Suppressor macrophage treated with lipopolysaccharide for 4 hours (primary cell): ENCODE data around the gene CCDC181.

ENCODE experiments used
- DNase-seq: peaks from one replicate; pipeline ENCODE4 v3.0.0-alpha.2; 2020

CCDC181 gene

DNA sequence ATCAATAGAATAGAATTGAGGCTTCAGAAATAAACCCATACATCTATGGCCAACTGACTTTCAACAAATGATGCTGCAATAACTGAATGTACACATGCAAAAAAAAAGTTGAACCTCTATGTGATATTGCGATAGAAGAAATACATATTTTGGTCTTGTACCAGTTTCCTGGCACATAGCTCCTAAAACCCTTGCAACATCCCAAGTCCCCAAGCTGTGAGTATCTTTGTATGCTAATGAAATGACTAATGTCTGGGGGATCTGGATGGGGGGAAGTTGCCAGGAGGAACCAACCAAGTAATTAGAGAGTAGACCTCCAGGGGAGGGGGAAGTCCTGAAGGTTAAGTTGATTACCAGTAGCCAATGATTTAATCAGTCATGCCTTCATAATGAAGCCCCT lies 34.9 kb downstream of the CCDC181 start:
- DNase-seq, result peak; percentile 24

DNA sequence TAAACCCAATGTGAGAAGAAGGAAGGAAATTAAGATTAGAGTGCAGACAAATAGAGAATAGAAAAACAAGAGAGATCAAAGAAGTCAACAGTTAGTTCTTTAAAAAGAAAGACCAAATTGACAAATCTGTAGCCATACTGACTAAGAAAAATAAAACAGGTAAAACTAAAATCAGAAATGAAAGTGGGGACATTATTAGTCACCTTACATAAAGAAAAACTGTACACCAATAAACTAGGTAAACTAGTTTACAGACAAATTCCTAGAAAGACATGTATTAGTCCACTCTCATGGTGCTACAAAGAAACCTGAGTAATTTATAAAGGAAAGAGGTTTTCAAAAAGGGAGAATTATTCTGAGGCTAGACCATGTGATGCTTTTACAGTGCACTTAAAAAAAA lies 37.0 kb downstream of the CCDC181 start:
- no peak for DNase-seq

DNA sequence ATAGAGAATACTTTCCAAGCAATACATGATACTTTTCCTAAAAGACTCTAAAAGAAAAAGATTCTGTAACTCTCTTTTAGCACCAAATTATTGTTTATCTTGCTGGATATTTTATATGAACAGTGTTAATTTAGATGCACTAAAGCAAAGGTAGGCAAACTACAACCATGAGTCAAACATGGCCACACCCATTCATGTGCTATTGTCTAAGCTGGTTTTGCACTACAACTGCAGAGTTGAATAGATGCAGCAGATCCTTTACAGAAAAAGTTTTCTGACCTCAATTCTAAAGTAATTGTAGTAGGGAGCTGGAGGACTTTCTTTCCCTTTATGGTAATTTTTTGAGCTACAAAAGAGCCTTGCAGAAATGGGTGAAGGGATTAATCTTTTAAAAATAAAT lies 39.9 kb downstream of the CCDC181 start:
- no peak for DNase-seq

DNA sequence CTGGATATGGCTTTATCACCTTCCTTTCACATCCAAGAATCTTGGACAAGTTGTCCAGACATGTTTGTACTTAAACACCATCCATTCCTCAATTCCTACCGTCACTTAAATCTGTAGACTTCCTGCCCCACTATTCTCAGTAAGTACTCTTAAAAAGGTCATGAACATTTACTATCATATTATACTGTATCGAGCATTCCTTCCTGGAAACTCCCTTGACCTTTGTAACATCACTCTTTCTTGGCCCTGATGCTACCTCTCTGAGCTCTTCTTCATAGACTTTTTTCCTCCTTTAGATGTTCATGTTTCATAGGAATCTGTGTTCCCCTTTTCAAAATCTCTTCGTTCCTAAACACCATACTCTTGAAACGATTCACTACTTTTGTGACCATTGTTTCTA lies 43.8 kb downstream of the CCDC181 start:
- no peak for DNase-seq

DNA sequence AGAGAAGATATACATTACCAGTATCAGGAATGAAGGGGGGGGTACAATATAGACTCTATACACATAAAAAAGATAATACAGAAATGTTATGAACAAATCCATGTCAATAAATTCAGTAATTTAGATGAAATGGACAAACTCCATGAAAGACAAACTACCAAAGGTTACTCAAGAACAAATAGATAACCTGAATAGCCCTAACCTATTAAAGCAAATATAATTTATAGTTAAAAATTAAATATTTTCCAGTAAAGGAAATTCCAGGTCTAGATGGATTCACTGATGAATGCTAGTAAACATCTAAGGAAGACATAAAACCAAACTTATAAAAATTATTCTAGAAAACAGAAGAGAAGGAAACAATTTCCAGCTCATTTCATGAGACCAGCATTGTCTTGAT lies 46.1 kb downstream of the CCDC181 start:
- DNase-seq, result no peak

DNA sequence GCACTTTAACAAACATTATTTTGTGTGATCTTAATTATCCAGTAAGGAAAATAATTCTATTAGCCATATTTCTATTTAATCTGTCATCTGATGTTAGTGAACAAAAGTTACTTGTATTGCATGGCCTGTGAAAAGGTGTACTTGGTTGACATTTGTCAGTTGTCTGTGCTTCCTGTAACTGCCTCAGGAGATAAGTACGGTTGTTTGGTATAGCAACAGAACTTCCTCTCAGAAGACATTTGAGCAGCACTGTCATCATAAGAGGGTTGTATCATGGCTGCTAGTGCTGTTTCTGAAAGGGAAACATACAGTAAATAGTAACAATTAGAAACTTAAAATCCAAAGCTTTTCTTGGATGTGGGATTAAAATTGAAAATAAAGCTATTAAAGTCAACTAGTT lies 55.9 kb downstream of the CCDC181 start:
- peak; percentile 52 for DNase-seq

DNA sequence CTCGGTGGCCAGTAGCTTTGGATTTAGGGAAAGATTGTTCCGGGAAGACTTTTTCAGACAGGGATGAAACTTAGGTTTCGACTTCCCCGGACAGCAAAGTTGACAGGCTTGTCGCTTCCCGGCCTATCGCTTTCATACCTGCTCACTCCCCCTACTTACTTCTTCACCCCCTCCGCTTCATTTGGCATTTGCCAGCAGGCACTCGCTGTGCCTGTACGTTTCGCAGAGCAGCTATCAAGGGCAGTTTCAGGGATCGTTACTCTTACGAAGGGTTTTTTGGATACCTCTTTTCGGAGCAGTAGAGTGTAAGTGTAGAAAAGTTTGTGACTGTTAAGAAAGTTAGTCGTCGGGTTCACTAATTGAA lies 58.9 kb downstream of the CCDC181 start:
- peak; percentile 60 for DNase-seq

DNA sequence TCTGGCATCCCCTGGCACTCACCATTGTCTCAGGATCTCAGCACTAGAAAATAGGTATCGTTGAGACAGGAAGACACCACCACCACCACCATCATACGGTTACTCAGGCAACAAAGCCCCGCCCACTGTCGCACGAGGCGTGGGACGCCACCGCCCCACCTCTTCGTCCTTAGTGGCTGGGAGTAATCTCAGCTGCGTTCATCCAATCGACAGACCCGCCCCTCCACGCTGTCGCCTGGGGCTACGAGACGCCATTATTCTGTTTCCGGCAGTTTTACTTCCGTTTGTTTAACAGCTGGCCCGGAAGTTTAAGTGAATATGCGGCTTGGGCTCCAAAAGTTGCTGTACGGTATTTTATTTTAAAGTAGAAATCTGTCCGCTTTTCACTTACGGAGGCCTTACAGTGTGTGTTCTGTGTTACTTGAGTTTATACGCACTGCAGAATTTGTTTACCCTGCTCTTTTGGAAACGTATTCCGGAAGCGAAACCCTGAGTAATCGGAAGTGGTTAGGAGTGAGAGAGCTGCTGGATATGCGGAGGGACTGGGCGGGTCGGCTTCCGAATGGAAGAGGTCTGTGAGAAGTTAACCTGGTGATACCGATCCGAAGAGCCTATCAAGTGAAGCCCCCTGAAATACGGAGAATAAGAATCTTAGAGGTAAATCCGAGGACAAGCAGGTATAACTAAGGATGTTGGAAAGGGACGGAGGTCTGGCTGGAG lies 59.4 kb downstream of the CCDC181 start, which contains the start of the genes BLZF1 and NME7:
Gene BLZF1 (plus strand): TSS at position 510 of the 720 bp plus-strand sequence. CDS start 1,328 bp downstream, outside the sequence.
Gene NME7 (minus strand): TSS at position 112 of the 720 bp plus-strand sequence. CDS start 87 bp downstream, at position 25.
- peak; percentile 97 for DNase-seq

DNA sequence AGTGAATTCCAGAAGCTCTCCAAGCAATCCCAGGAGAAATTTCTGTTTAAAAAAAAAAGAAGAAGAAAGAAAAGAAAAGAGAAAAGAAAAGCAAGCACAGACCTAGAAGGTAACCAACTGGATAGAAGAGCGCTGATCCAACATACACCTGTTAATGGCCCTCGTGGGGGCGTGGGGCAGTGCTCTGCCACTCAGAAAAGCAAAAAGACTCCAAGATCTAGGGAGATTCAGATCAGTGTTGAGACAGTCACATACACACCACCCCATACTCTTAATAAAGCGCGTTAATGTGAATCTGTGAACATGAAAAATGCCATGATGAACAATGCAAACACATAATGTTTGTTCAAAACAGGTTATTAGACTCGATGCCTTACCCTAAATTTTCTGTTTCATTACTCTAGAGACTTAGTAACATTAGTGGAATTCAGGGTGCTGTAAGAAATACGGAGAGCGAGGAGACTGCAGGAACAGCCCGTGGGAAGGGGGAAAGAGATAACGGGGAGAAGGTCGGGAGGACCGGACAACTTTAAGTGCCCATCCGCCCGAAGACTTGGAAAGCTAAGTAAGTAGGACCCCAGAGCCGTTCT lies 60.1 kb downstream of the CCDC181 start:
- DNase-seq, result no peak

DNA sequence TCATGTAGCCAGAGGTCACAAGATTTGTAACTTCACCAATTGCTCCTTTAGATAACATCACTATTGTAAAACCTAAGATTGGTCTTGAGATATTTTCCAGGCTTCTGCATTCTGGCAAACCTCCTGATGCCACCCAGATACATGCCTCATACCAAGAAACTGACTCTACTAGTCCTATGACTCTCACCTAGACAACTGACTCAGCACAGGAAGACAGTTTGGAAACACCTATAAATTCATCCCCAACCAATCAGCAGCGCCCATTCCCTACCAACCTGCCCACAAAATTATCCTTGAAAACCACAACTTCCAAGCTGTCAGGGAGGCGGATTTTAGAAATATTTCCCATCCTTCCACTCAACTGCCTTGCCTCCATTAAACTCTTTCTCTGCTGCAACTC lies 62.3 kb downstream of the CCDC181 start:
- DNase-seq, result no peak

DNA sequence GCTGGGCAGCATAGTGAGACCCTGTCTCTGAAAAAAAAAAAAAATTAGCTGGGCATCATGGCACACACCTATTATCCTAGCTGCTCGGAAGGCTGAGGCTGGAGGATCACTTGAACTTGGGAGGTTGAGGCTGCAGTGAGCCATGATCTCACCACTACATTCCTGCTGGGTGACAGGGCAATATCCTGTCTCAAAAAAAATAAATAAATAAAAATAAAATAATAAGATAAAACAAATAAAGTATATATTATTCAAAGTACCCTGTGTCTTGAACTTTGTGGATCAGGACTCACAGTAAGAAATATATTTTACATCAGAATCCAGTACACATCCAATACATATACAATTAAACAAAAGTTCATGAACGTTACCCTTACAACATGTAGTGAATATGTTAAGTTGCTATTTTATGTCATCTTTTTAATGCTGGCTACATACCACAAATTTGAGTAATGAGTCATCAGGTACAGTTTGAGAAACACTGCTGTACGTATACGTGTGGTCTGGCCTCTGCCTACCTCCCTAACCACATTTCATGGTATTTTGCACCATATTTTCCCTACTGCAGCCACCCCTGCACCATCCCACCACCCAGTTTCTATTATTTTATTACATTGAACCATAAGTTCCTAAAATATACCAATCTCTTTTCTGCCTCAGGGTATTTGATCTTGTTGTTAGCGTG lies 64.1 kb downstream of the CCDC181 start:
- no peak for DNase-seq

DNA sequence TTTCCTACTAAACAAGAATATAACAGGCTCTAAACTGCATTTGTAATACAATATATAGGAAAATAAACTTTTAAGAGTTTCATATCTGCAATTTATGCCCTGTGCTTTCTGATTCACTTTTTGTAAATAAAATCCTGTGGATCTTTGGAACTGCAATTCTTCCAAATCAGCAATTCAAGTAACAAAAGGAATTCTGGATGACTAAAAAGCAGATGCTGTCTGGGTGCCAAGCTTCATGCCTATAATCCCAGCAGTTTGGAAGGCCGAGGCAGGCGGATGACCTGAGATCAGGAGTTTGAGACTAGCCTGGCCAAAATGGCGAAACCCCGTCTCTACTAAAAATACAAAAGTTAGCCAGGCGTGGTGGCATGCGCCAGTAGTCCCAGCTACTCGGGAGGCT lies 66.0 kb downstream of the CCDC181 start:
- no peak for DNase-seq

DNA sequence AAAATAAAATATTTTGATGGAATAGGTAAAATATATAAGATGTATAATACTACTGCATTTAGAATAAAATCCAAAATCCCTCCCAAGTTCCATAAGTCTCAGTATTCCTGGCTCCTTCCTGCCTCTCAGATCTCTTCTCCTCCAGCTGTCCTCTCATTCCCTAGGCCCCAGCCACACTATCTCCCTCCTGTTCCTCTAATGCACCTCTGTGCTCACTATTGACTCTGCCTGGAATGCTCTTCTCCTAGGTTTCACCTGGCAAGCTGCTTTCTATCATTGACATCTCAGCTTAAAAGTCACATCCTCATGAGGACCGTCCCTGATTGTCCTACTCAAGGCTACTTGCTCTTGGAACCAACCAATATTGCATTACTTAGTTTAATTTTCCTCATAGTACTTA lies 66.9 kb downstream of the CCDC181 start:
- no peak for DNase-seq

DNA sequence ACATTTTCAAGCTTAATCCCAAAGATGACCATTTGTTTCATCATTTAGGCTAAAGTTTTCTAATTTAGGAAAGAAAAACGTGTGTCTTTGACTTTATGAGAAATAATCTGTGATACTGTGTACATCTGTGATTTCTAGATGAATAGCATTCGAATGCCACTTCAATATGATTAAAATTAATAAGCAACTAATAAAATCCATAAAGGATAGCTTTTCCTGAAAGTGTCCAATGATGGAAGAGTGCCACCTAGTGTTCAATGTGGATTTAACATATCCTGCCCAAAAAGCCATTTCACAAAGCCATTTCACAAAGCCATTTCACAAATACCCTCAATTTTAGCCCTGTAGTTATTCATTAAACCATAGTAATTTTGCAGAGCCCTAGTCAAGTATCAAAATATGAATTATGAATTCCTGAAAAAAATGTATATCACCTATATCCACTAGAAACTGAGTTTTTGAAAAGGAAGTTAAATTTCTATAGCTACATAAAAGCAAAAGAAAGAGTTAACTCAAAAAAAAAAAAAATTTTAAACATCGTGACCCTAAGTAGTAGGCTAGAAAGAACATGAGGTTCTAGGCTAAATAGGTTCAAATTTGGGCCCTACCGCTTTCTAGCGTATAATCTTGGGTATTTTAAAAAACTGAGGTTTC lies 78.8 kb downstream of the CCDC181 start:
- peak; percentile 78 for DNase-seq

DNA sequence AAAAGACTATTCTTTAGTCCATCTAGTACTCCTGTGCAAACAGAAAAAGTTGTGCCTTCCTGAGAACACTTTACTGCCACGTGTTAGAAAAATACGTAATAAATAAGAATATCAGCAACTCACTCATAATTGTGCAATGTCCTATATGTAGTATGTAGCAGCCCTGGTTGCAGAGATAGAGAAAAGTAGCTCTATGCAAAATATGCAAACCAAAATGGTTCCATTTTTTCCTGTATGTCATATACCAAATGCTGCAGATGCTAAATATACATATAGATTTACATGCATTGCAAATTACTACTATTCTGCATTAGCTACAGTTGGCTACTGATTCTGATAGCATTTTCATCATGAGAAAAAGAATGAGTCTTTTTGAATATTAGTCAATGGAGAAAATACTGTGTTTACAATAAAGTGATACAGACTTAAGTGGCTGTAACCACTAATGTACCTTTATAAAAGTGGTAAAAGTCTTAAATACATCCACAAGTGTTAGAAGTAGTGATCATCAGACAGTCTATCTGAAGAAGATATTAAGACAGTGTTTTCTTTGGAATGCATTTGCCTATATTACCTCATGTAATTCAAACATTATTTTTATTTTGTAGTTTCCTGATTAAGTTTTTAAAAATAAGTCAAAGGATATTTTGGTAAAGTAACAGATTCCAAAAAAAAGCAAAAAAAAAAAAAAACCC lies 79.4 kb downstream of the CCDC181 start:
- no peak for DNase-seq

DNA sequence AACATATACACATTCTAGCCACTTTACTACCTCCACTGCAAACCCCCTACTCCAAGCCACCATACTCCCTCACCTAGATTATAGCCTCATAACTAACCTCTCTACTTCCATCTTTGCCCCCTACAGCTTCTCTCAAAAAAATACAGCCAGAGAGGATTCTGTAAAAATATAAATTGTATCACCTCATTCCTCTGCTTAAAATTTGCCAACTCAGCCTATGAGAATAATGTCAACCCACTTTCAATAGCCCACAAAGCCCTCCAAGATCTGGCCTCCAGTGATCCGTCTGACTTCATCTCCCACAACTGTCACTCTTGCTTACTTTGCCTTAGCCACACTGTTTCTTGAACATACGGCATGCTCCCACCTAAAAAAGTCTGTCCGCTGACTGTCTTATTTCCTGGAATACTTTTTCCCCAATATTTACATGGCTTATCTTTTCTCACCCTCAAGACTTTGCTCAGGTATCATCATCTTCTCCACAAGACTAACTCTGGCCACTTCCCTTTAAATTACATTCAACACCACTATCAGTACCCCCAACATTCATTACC lies 81.2 kb downstream of the CCDC181 start:
- DNase-seq, result no peak

DNA sequence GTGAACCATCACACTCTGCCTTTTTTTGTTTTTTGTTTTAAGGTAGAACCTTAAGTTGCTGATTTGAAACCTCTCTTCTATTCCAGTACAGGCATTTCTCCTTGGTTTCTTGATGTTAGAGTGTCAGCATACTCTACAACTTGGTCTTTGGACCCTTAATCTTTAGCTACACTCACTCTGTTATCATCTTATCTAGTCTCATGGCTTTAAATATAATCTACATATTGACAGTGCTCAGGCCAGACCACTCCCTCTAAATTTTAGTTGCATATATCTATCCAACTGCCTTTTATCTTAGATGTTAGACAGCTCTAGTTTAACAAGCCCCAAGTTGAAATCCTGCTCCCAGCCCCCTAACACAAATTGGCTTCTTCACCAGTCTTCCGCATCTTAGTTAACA lies 81.8 kb downstream of the CCDC181 start:
- no peak for DNase-seq
